Astrocyte (in vitro differentiated cells and primary cell): ENCODE data around the gene NRG3. TPM values are rescaled to one million over a fixed set of nuclear protein-coding genes. Genes with fewer than 3 reads are reported as not detected.

Experiments used
- DNase-seq: peaks from one replicate; pipeline ENCODE4 v3.0.0-alpha.2; 2010; ENCODE audit warnings: low read depth
- FAIRE-seq: peaks from 2 replicates; lab custom pipeline; 2011; peaks lifted over from hg19 to GRCh38; lab: Jason Lieb, UNC
- H2AFZ ChIP-seq: 2 replicates; pipeline ENCODE4 v1.6.0; 2012; ENCODE audit warnings: low read depth, low read length, inconsistent platforms
- H3K27ac ChIP-seq: 2 replicates; pipeline ENCODE4 v1.5.1; 2011; ENCODE audit warnings: low read depth, low read length, inconsistent platforms
- H3K27me3 ChIP-seq: 2 replicates; pipeline ENCODE4 v1.6.0; 2011; ENCODE audit warnings: low read length, inconsistent platforms; ENCODE audit not compliant: insufficient read depth
- H3K36me3 ChIP-seq: 2 replicates; pipeline ENCODE4 v1.5.1; 2011; ENCODE audit warnings: low read length, inconsistent platforms; ENCODE audit not compliant: insufficient read depth
- H3K4me1 ChIP-seq: 2 replicates; pipeline ENCODE4 v1.5.1; 2011; ENCODE audit warnings: low read length, inconsistent platforms; ENCODE audit not compliant: insufficient read depth
- H3K4me2 ChIP-seq: 2 replicates; pipeline ENCODE4 v1.6.0; 2012; ENCODE audit warnings: low read length, inconsistent platforms
- H3K4me3 ChIP-seq: 2 replicates; pipeline ENCODE4 v1.5.1; 2011; ENCODE audit warnings: low read depth, mild to moderate bottlenecking, low read length, inconsistent platforms; ENCODE audit not compliant: insufficient read depth
- H3K79me2 ChIP-seq: 2 replicates; pipeline ENCODE4 v1.6.0; 2012; ENCODE audit warnings: mild to moderate bottlenecking, low read length, inconsistent platforms; ENCODE audit not compliant: insufficient read depth
- H3K9ac ChIP-seq: 2 replicates; pipeline ENCODE4 v1.6.0; 2012; ENCODE audit warnings: mild to moderate bottlenecking, low read length, inconsistent platforms
- H3K9me3 ChIP-seq: 2 replicates; pipeline ENCODE4 v1.5.1; 2012; ENCODE audit warnings: low read depth, mild to moderate bottlenecking, low read length, inconsistent platforms; ENCODE audit not compliant: insufficient read depth
- H4K20me1 ChIP-seq: 2 replicates; pipeline ENCODE4 v1.6.0; 2012; ENCODE audit warnings: low read length, inconsistent platforms; ENCODE audit not compliant: insufficient read depth
- H3K27ac Mint-ChIP-seq: one replicate; pipeline ENCODE4 v1.8.0; 2021; ENCODE audit warnings: mild to moderate bottlenecking, mixed read lengths; ENCODE audit not compliant: unreplicated experiment
- H3K27me3 Mint-ChIP-seq: one replicate; pipeline ENCODE4 v1.8.0; 2021; ENCODE audit warnings: low read depth, mixed read lengths; ENCODE audit not compliant: unreplicated experiment
- H3K36me3 Mint-ChIP-seq: one replicate; pipeline ENCODE4 v1.8.0; 2021; ENCODE audit warnings: low read depth, mixed read lengths; ENCODE audit not compliant: unreplicated experiment
- H3K4me1 Mint-ChIP-seq: one replicate; pipeline ENCODE4 v1.8.0; 2021; ENCODE audit warnings: low read depth, mixed read lengths; ENCODE audit not compliant: unreplicated experiment
- H3K4me3 Mint-ChIP-seq: one replicate; pipeline ENCODE4 v1.8.0; 2021; ENCODE audit warnings: mild to moderate bottlenecking, moderate library complexity, mixed read lengths; ENCODE audit not compliant: unreplicated experiment
- H3K9me3 Mint-ChIP-seq: one replicate; pipeline ENCODE4 v1.8.0; 2021; ENCODE audit warnings: mild to moderate bottlenecking, mixed read lengths; ENCODE audit not compliant: unreplicated experiment
- EZH2 ChIP-seq: IDR thresholded peaks from 2 replicates; pipeline ENCODE4 v1.6.1; 2012; ENCODE audit warnings: mild to moderate bottlenecking, low read length, inconsistent platforms; ENCODE audit not compliant: insufficient read depth
- total RNA-seq: library from RNA; stranded (reverse); gene quantifications from 2 replicates; pipeline ENCODE4 v1.2.1, GENCODE V29; 2021
- TF ChIP-seq, protein P1 (sequence below): IDR thresholded peaks from 2 replicates; pipeline ENCODE4 v1.5.1; 2011; ENCODE audit warnings: low read depth, mild to moderate bottlenecking, inconsistent platforms, low read length, moderate library complexity; ENCODE audit not compliant: insufficient read depth

The NRG3 gene
- total RNA-seq, 1 donor from 2014 or later: 2.1 TPM

DNA sequence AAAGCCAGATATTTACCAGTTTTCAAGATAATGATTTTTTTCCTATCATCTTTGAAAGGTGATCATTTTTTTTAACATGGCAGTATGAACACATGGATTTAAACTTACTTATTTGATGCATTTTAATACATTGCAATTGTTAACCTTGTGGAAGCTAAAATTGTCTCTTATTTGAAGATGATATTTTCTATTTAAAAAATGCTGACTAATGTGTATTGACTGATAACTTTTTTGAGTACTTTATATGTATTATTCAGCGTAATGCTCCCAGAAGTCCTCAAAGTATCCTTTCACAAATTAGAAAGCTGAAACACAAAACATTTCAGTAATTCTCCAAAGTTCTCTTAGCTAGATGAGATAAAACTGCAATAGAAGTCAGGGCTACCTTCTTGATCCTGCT lies 677.3 kb downstream of the NRG3 start:
- Mint-ChIP-seq H3K27ac (no peak overlapping the region), H3K4me3 (no peak overlapping the region), H3K36me3 (no peaks in the 10 kb centered on the region), H3K4me1 (no peaks in the 10 kb centered on the region), H3K9me3 (no peaks in the 10 kb centered on the region), H3K27me3 (no peaks in the 10 kb centered on the region)
- H3K4me1 ChIP-seq: no peaks in the 10 kb centered on the region
- no peak overlapping the region for H3K27ac ChIP-seq
- FAIRE-seq (no peak), DNase-seq (no peak)
- H4K20me1 ChIP-seq: no peaks in the 10 kb centered on the region
- no peak for TF ChIP-seq EZH2
- no peak overlapping the region for H2AFZ ChIP-seq
- no peaks in the 10 kb centered on the region for H3K27me3 ChIP-seq
- H3K9me3 ChIP-seq: no peaks in the 10 kb centered on the region
- H3K4me2 ChIP-seq: no peak overlapping the region
- no peaks in the 10 kb centered on the region for H3K79me2 ChIP-seq
- no peaks in the 10 kb centered on the region for H3K36me3 ChIP-seq
- no peak overlapping the region for H3K4me3 ChIP-seq
- no peak overlapping the region for H3K9ac ChIP-seq

DNA sequence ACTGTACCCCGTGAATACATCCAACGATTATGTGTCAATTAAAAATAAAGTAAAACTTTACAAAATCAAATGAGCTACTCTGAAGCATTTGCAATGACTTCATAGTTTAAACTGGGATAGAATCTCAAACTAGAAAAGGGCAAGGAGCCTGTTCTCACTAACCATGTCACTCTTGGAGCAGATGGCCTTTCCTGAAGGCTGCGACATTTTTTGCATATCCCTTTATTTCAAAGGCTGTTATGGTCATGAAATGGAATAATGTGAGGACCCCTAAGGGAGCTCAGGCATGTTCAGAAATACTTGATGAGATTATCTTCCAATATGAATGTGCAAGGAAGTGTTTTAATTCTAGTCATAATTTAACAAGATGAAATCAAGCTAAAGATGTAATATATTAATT lies 679.4 kb downstream of the NRG3 start:
- H3K27ac ChIP-seq: no peak overlapping the region
- H3K9me3 ChIP-seq: no peaks in the 10 kb centered on the region
- Mint-ChIP-seq H3K9me3 (no peaks in the 10 kb centered on the region), H3K27me3 (no peaks in the 10 kb centered on the region), H3K36me3 (no peaks in the 10 kb centered on the region), H3K4me1 (peaks cover 4% of the 10 kb centered on the region), H3K27ac (no peak overlapping the region), H3K4me3 (no peak overlapping the region)
- no peak for FAIRE-seq
- no peak overlapping the region for H2AFZ ChIP-seq
- DNase-seq: no peak
- no peaks in the 10 kb centered on the region for H3K79me2 ChIP-seq
- TF ChIP-seq, protein P1, sequence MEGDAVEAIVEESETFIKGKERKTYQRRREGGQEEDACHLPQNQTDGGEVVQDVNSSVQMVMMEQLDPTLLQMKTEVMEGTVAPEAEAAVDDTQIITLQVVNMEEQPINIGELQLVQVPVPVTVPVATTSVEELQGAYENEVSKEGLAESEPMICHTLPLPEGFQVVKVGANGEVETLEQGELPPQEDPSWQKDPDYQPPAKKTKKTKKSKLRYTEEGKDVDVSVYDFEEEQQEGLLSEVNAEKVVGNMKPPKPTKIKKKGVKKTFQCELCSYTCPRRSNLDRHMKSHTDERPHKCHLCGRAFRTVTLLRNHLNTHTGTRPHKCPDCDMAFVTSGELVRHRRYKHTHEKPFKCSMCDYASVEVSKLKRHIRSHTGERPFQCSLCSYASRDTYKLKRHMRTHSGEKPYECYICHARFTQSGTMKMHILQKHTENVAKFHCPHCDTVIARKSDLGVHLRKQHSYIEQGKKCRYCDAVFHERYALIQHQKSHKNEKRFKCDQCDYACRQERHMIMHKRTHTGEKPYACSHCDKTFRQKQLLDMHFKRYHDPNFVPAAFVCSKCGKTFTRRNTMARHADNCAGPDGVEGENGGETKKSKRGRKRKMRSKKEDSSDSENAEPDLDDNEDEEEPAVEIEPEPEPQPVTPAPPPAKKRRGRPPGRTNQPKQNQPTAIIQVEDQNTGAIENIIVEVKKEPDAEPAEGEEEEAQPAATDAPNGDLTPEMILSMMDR: no peak
- no peak for TF ChIP-seq EZH2
- H3K4me3 ChIP-seq: no peak overlapping the region
- no peak overlapping the region for H3K4me2 ChIP-seq
- no peaks in the 10 kb centered on the region for H3K27me3 ChIP-seq
- H3K36me3 ChIP-seq: no peaks in the 10 kb centered on the region
- no peak overlapping the region for H3K9ac ChIP-seq
- no peaks in the 10 kb centered on the region for H3K4me1 ChIP-seq
- no peaks in the 10 kb centered on the region for H4K20me1 ChIP-seq

DNA sequence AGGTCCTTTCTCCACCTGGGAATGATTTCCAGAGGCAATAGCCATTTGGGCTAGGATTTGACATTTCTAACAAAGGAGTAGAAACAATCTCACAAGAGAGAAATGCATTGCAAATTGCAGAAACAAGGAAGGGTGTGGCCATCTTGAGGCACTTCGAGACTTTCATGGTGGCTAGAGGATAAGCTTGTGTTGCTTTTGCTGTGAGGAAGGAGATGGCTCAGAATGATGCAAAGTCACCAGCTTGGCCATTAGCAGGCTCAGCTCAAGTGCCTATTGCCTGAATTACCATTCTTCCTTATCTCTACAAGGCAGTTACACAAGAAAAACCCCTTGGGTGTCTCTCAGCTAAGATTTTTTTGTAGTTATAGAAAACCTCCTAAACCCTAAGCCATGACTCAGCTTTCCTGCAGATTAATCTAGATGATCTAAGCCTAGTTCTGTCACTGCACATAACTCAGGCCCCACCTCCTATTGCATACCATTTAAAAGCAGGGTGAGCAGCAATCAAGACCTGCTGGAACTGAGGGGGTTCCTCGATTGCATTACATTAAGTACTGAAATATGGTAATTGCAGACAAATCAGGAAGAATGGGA lies 683.1 kb downstream of the NRG3 start:
- FAIRE-seq (no peak), DNase-seq (peak; percentile 10)
- no peaks in the 10 kb centered on the region for H3K79me2 ChIP-seq
- H3K4me3 ChIP-seq: no peak overlapping the region
- Mint-ChIP-seq H3K9me3 (no peaks in the 10 kb centered on the region), H3K36me3 (no peaks in the 10 kb centered on the region), H3K27me3 (no peaks in the 10 kb centered on the region), H3K4me3 (no peak overlapping the region), H3K27ac (no peak overlapping the region), H3K4me1 (peaks cover 4% of the 10 kb centered on the region)
- no peak overlapping the region for H3K9ac ChIP-seq
- H4K20me1 ChIP-seq: no peaks in the 10 kb centered on the region
- H3K4me2 ChIP-seq: no peak overlapping the region
- H3K36me3 ChIP-seq: no peaks in the 10 kb centered on the region
- no peaks in the 10 kb centered on the region for H3K9me3 ChIP-seq
- H3K4me1 ChIP-seq: no peaks in the 10 kb centered on the region
- no peak overlapping the region for H2AFZ ChIP-seq
- H3K27ac ChIP-seq: no peak overlapping the region
- TF ChIP-seq, protein P1: no peak
- no peak for TF ChIP-seq EZH2
- no peaks in the 10 kb centered on the region for H3K27me3 ChIP-seq
